Activated CD4-positive, alpha-beta T cell treated with anti-CD3 and anti-CD28 coated beads for 24 hours (primary cell): ENCODE measurements around the gene CNTLN.
"Not testable (repeated sequence)": the region's sequence is repeated elsewhere in the genome, so short reads cannot be mapped to it uniquely, and the experiment has no call there.

Experiments
- DNase-seq, 2 donors: peaks; one replicate each; pipeline ENCODE4 v3.0.0-alpha.2; 2020; ENCODE audit warnings: low read depth in 2 of 2

Gene CNTLN

GRCh38 chr9:17185481-17186029, 50.7 kb downstream of the CNTLN start:
- no peak for DNase-seq

GRCh38 chr9:17191082-17191481, 56.2 kb downstream of the CNTLN start:
- no peak for DNase-seq

GRCh38 chr9:17204611-17205152, 69.8 kb downstream of the CNTLN start:
- DNase-seq, result no peak

- DNase-seq, result no peak
Measured at GRCh38 chr9:17216011-17216410, 81.2 kb downstream of the CNTLN start.

GRCh38 chr9:17216646-17217045, 81.8 kb downstream of the CNTLN start:
- no peak for DNase-seq

GRCh38 chr9:17217272-17217671, 82.4 kb downstream of the CNTLN start:
- DNase-seq, result no peak

GRCh38 chr9:17219261-17219660, 84.4 kb downstream of the CNTLN start:
- DNase-seq, result no peak

- no peak for DNase-seq
Measured at GRCh38 chr9:17222932-17223331, 88.1 kb downstream of the CNTLN start.

- DNase-seq, result no peak
Measured at GRCh38 chr9:17225407-17225806, 90.6 kb downstream of the CNTLN start.

GRCh38 chr9:17229945-17230560, 95.2 kb downstream of the CNTLN start:
- no peak for DNase-seq

- DNase-seq, result no peak
Measured at GRCh38 chr9:17230646-17231045, 95.8 kb downstream of the CNTLN start.

GRCh38 chr9:17236147-17236546, 101.3 kb downstream of the CNTLN start:
- DNase-seq, result no peak

- DNase-seq, result no peak
Measured at GRCh38 chr9:17246770-17247169, 111.9 kb downstream of the CNTLN start.

GRCh38 chr9:17251100-17251499, 116.3 kb downstream of the CNTLN start:
- DNase-seq, result no peak

GRCh38 chr9:17268531-17269188, 133.8 kb downstream of the CNTLN start:
- not testable (repeated sequence) for DNase-seq

- no peak for DNase-seq
Measured at GRCh38 chr9:17269799-17270198, 135.0 kb downstream of the CNTLN start.

GRCh38 chr9:17272536-17272935, 137.7 kb downstream of the CNTLN start:
- DNase-seq, result no peak

GRCh38 chr9:17280350-17281012, 145.6 kb downstream of the CNTLN start:
- DNase-seq, result no peak

- DNase-seq, result not testable (repeated sequence)
Measured at GRCh38 chr9:17290673-17291072, 155.8 kb downstream of the CNTLN start.

- DNase-seq, result no peak
Measured at GRCh38 chr9:17291766-17292165, 156.9 kb downstream of the CNTLN start.

GRCh38 chr9:17293685-17294084, 158.8 kb downstream of the CNTLN start:
- no peak for DNase-seq

- no peak for DNase-seq
Measured at GRCh38 chr9:17294822-17295624, 160.2 kb downstream of the CNTLN start.
